H1 (cell line): ENCODE results near the gene MYO9B. TPM values are rescaled to one million over a fixed set of nuclear protein-coding genes. Genes with fewer than 3 reads are reported as not detected.
A peak's percentile ranks its signal among the peaks of the same experiment; 100 is the strongest.

ENCODE experiments used
- CTCF ChIA-PET: fragments of 300-600 bp; sonication (Branson Sonifier 250); formaldehyde crosslinking; loops from one replicate; lab custom pipeline; 2021; ENCODE audit not compliant: partially characterized antibody; lab: Charles Lee
- POLR2A ChIA-PET: fragments of 300-600 bp; sonication (Branson Sonifier 250); formaldehyde crosslinking; loops from one replicate; lab custom pipeline; 2021; ENCODE audit warnings: inconsistent platforms; ENCODE audit not compliant: partially characterized antibody; lab: Charles Lee
- DNase-seq, 2 experiments: peaks; one replicate each; pipeline versions ENCODE4 v3.0.0 to v3.0.0-alpha.2; 2010 to 2022; ENCODE audit warnings: low spot score in 2 of 2, low read depth in 1 of 2, mixed read lengths in 1 of 2
- FAIRE-seq: peaks from 2 replicates; lab custom pipeline; 2011; peaks lifted over from hg19 to GRCh38; lab: Jason Lieb, UNC
- H2AFZ ChIP-seq: 2 replicates; pipeline ENCODE4 v1.8.1; 2012; ENCODE audit warnings: low read length, inconsistent platforms
- H2AK5ac ChIP-seq: 2 replicates; pipeline ENCODE4 v1.6.1; 2013; ENCODE audit warnings: low read depth, low read length
- H2BK120ac ChIP-seq: replicated peaks from 2 replicates; pipeline ENCODE3; 2013; ENCODE audit warnings: low read depth, low read length, inconsistent platforms
- H2BK12ac ChIP-seq: 2 replicates; pipeline ENCODE4 v1.6.1; 2013; ENCODE audit warnings: low read depth, low read length
- H2BK15ac ChIP-seq: 2 replicates; pipeline ENCODE4 v1.6.1; 2013; ENCODE audit warnings: low read length
- H2BK20ac ChIP-seq: 2 replicates; pipeline ENCODE4 v1.6.1; 2013; ENCODE audit warnings: low read length
- H2BK5ac ChIP-seq: 2 replicates; pipeline ENCODE4 v1.6.1; 2013; ENCODE audit warnings: low read depth, low read length
- H3K14ac ChIP-seq: 2 replicates; pipeline ENCODE4 v1.6.1; 2013; ENCODE audit warnings: inconsistent platforms; ENCODE audit not compliant: insufficient read length
- H3K18ac ChIP-seq: 2 replicates; pipeline ENCODE4 v1.6.1; 2013; ENCODE audit warnings: low read length; ENCODE audit errors: extremely low read depth
- H3K23ac ChIP-seq: 2 replicates; pipeline ENCODE4 v1.6.1; 2013; ENCODE audit warnings: inconsistent platforms; ENCODE audit not compliant: insufficient read length
- H3K23me2 ChIP-seq: 2 replicates; pipeline ENCODE4 v1.6.1; 2013; ENCODE audit warnings: low read depth, low read length
- H3K27ac ChIP-seq: 2 replicates; pipeline ENCODE4 v1.6.1; 2011; ENCODE audit warnings: low read depth, low read length, inconsistent platforms
- H3K27me3 ChIP-seq, 4 experiments: replicated peaks in 1 of 4; 1 replicate in 1 of 4; 2 replicates in 3 of 4; pipeline versions ENCODE4 v1.6.1 to v1.8.1; 2011 to 2013; ENCODE audit warnings: low read length in 3 of 4, mild to moderate bottlenecking in 3 of 4, inconsistent platforms in 2 of 4, mixed read lengths in 2 of 4, moderate library complexity in 1 of 4; ENCODE audit not compliant: control insufficient read depth in 3 of 4, insufficient read depth in 3 of 4; ENCODE audit errors: extremely low read depth in 1 of 4
- H3K36me3 ChIP-seq, 4 experiments: 2 replicates each; pipeline versions ENCODE4 v1.6.1 to v1.8.1; 2011 to 2013; ENCODE audit warnings: mild to moderate bottlenecking in 4 of 4, low read length in 3 of 4, moderate library complexity in 2 of 4, control low read depth in 1 of 4, inconsistent platforms in 1 of 4; ENCODE audit not compliant: insufficient read depth in 4 of 4, control insufficient read depth in 2 of 4
- H3K4ac ChIP-seq: replicated peaks from 2 replicates; pipeline ENCODE3; 2013; ENCODE audit warnings: low read length, low read depth, mixed read lengths, inconsistent platforms; ENCODE audit not compliant: insufficient read length
- H3K4me1 ChIP-seq, 4 experiments: replicated peaks in 1 of 4; 1 replicate in 1 of 4; 2 replicates in 3 of 4; pipeline versions ENCODE4 v1.6.1 to v1.8.1; 2011 to 2013; ENCODE audit warnings: low read length in 3 of 4, inconsistent platforms in 2 of 4, mixed read lengths in 1 of 4; ENCODE audit not compliant: insufficient read depth in 4 of 4, control insufficient read depth in 3 of 4
- H3K4me2 ChIP-seq, 2 experiments: 2 replicates each; pipeline versions ENCODE4 v1.6.1 to v1.8.1; 2011 to 2013; ENCODE audit warnings: low read depth in 2 of 2, low read length in 2 of 2, control low read depth in 1 of 2, inconsistent platforms in 1 of 2, mild to moderate bottlenecking in 1 of 2; ENCODE audit not compliant: insufficient read depth in 1 of 2
- H3K4me3 ChIP-seq, 4 experiments: fragments of 200-600, 300-600 bp in 1 of 4; sonication (generic), shearing (Covaris generic), sonication (Bioruptor Twin) in 1 of 4; 2 replicates each; pipeline versions ENCODE4 v1.5.1 to v1.8.1; 2011 to 2016; ENCODE audit warnings: low read length in 4 of 4, low read depth in 3 of 4, control low read depth in 2 of 4, inconsistent platforms in 2 of 4, mild to moderate bottlenecking in 2 of 4, mixed read lengths in 1 of 4, moderate library complexity in 1 of 4; ENCODE audit not compliant: insufficient read depth in 2 of 4; ENCODE audit errors: extremely low read depth in 1 of 4
- H3K56ac ChIP-seq: replicated peaks from 2 replicates; pipeline ENCODE3; 2013; ENCODE audit warnings: low read depth, mild to moderate bottlenecking, mixed read lengths, low read length, inconsistent platforms; ENCODE audit not compliant: insufficient read length
- H3K79me1 ChIP-seq: 2 replicates; pipeline ENCODE4 v1.6.1; 2013; ENCODE audit warnings: low read depth, low read length, control low read depth
- H3K79me2 ChIP-seq, 2 experiments: 2 replicates each; pipeline versions ENCODE4 v1.6.1 to v1.8.1; 2012 to 2013; ENCODE audit warnings: low read length in 2 of 2, mild to moderate bottlenecking in 2 of 2, inconsistent platforms in 1 of 2; ENCODE audit not compliant: insufficient read depth in 2 of 2, control insufficient read depth in 1 of 2
- H3K9ac ChIP-seq, 4 experiments: replicated peaks in 1 of 4; 1 replicate in 1 of 4; 2 replicates in 3 of 4; pipeline versions ENCODE4 v1.6.1 to v1.8.1; 2011 to 2013; ENCODE audit warnings: low read depth in 3 of 4, low read length in 3 of 4, control low read depth in 2 of 4, mild to moderate bottlenecking in 2 of 4, moderate library complexity in 2 of 4, inconsistent platforms in 1 of 4; ENCODE audit errors: extremely low read depth in 1 of 4
- H3K9me3 ChIP-seq, 2 experiments: 2 replicates each; pipeline versions ENCODE4 v1.6.1 to v1.8.1; 2012 to 2013; ENCODE audit warnings: mild to moderate bottlenecking in 2 of 2, moderate library complexity in 2 of 2, control low read depth in 1 of 2, inconsistent platforms in 1 of 2, low read depth in 1 of 2, low read length in 1 of 2, mixed read lengths in 1 of 2; ENCODE audit not compliant: insufficient read depth in 2 of 2
- H4K20me1 ChIP-seq, 2 experiments: replicated peaks in 1 of 2; 2 replicates each; pipeline versions ENCODE3 to v1.8.1; 2011 to 2013; ENCODE audit warnings: inconsistent platforms in 2 of 2, low read length in 2 of 2, mild to moderate bottlenecking in 1 of 2; ENCODE audit not compliant: insufficient read depth in 2 of 2, control insufficient read depth in 1 of 2
- H4K5ac ChIP-seq: 2 replicates; pipeline ENCODE4 v1.6.1; 2013; ENCODE audit warnings: low read length, low read depth, mixed read lengths, inconsistent platforms; ENCODE audit not compliant: insufficient read length
- H4K8ac ChIP-seq: 2 replicates; pipeline ENCODE4 v1.8.0; 2013; ENCODE audit warnings: mild to moderate bottlenecking, moderate library complexity, low read length, inconsistent platforms; ENCODE audit not compliant: insufficient read depth; ENCODE audit errors: extremely low read depth
- H4K91ac ChIP-seq: replicated peaks from 2 replicates; pipeline ENCODE3; 2013; ENCODE audit warnings: low read length, mixed read lengths, inconsistent platforms; ENCODE audit not compliant: insufficient read length
- BCL11A ChIP-seq, 2 experiments: IDR thresholded peaks; one replicate each; pipeline ENCODE4 v1.6.1; 2011; ENCODE audit warnings: low read depth in 2 of 2, low read length in 2 of 2, mild to moderate bottlenecking in 2 of 2
- CBX8 ChIP-seq: fragments of 300-800, 300-1000 bp; sonication (generic); IDR thresholded peaks from 2 replicates; pipeline ENCODE4 v1.7.1; 2016; ENCODE audit warnings: low read depth, low read length, borderline replicate concordance
- CEBPB ChIP-seq: IDR thresholded peaks from 2 replicates; pipeline ENCODE4 v1.6.1; 2012; ENCODE audit warnings: low read depth, low read length
- CHD2 ChIP-seq: IDR thresholded peaks from 2 replicates; pipeline ENCODE4 v1.6.1; 2012; ENCODE audit warnings: low read length, improper control_type of control experiment
- JUND ChIP-seq: IDR thresholded peaks from 2 replicates; pipeline ENCODE4 v1.6.1; 2011; ENCODE audit warnings: mild to moderate bottlenecking, improper control_type of control experiment, low read length
- NANOG ChIP-seq: IDR thresholded peaks from 2 replicates; pipeline ENCODE4 v1.6.1; 2011; ENCODE audit warnings: low read length, low read depth, mild to moderate bottlenecking, inconsistent platforms; ENCODE audit not compliant: insufficient read depth, poor library complexity, severe bottlenecking
- SRF ChIP-seq: IDR thresholded peaks from 2 replicates; pipeline ENCODE4 v1.6.1; 2011; ENCODE audit warnings: mild to moderate bottlenecking, low read depth, low read length, moderate library complexity
- SUZ12 ChIP-seq: fragments of 200-600 bp; sonication (generic); IDR thresholded peaks from 2 replicates; pipeline ENCODE4 v1.6.1; 2012; ENCODE audit warnings: mild to moderate bottlenecking, inconsistent platforms, low read length, moderate library complexity, mixed read lengths
- TAF7 ChIP-seq: optimal IDR thresholded peaks from 2 replicates; pipeline ENCODE3; 2011; ENCODE audit warnings: low read depth, mild to moderate bottlenecking, inconsistent platforms, low read length, moderate library complexity, borderline replicate concordance
- TCF12 ChIP-seq: IDR thresholded peaks from 2 replicates; pipeline ENCODE4 v1.6.1; 2011; ENCODE audit warnings: low read depth, mild to moderate bottlenecking, low read length
- WGBS, 2 experiments: shearing (Covaris generic) in 1 of 2; methylation state at CpG; one replicate each; pipeline versions ENCODE4 v1.1.6 to v1.1.7; 2013 to 2015; ENCODE audit warnings: low lambda C conversion rate in 2 of 2, mixed read lengths in 2 of 2, inconsistent platforms in 1 of 2, low coverage in 1 of 2, missing lambda C conversion rate in 1 of 2; ENCODE audit not compliant: insufficient replicate concordance in 2 of 2, insufficient coverage in 1 of 2, insufficient read length in 1 of 2; ENCODE audit errors: extremely low coverage in 1 of 2, missing lambda C conversion rate in 1 of 2; 5-methylcytosine and 5-hydroxymethylcytosine counted together
- polyA plus RNA-seq, 7 experiments: library from polyadenylated mRNA; depleted of rRNA in 3 of 7; stranded (reverse) in 5 of 7; unstranded in 2 of 7; fragments of >200 nt in 5 of 7; fragments of 200-250 nt in 2 of 7; gene quantifications; 1 replicate in 5 of 7; 2 replicates in 1 of 7; 4 replicates in 1 of 7; pipeline versions ENCODE4 v1.2.1 to v1.2.3, GENCODE V29; 2011 to 2013; ENCODE audit warnings: missing spikeins in 2 of 7, mixed read lengths in 2 of 7
- total RNA-seq: library from RNA; stranded (reverse); fragmentation: NEBNext Ultra II Directional; extraction: Animal tissue kit (Norgen Biotek cat#: 25700); gene quantifications from 2 replicates; pipeline ENCODE4 v1.2.1, GENCODE V29; 2021

The MYO9B gene
- total and polyA plus RNA-seq, 2 of the 8 experiments (the other 6 are each of a cell fraction or from before 2014, with no cell fraction given) = 27.6 to 77.1 TPM

- Histone ChIP-seq H2BK5ac (peak overlapping the region; percentile 40), H3K27ac (no peak overlapping the region), H4K5ac (no peak overlapping the region), H3K23me2 (no peaks in the 10 kb centered on the region), H3K4ac (no peak overlapping the region), H4K91ac (peak overlapping the region; percentile 83), H4K20me1 (peaks cover 0 to 2% of the 10 kb centered on the region in 2 experiments), H2AFZ (no peak overlapping the region), H3K23ac (no peak overlapping the region), H3K4me3 (no peak overlapping the region), H2BK20ac (no peak overlapping the region; the same call in 1 of the 2 replicates), H3K18ac (no peak overlapping the region), H2BK12ac (peak overlapping the region; percentile 76; the same call in 1 of the 2 replicates), H3K36me3 (no peaks in the 10 kb centered on the region), H3K9me3 (no peaks in the 10 kb centered on the region), H3K9ac (no peak overlapping the region), H2AK5ac (no peak overlapping the region; the same call in 1 of the 2 replicates), H3K4me1 (peaks cover 0 to 9% (median 5%) of the 10 kb centered on the region in 4 experiments; a peak in 4 of 7 replicates), H3K56ac (no peak overlapping the region), H2BK120ac (no peak overlapping the region), H3K79me1 (peaks cover 2% of the 10 kb centered on the region; the same call in 1 of the 2 replicates), H3K14ac (no peak overlapping the region), H4K8ac (no peak overlapping the region), H3K4me2 (no peak overlapping the region), H3K79me2 (no peaks in the 10 kb centered on the region), H3K27me3 (no peaks in the 10 kb centered on the region), H2BK15ac (no peak overlapping the region)
- DNase-seq (no peak), FAIRE-seq (no peak)
- ChIA-PET POLR2A (interaction anchor here (1.4 kb wide), 1 partner anchor 10 kb away, joined by 4 read pairs; no protein-coding TSS in a partner anchor), CTCF (interaction anchor here (1.9 kb wide), 1 partner anchor 16 kb away, joined by 6 read pairs; no protein-coding TSS in a partner anchor)
- TF ChIP-seq BCL11A (IDR thresholded peaks at IDR 0.05; ENCODE audit: low read depth in 2 of 2, low read length in 2 of 2) = no peak
- TF ChIP-seq CEBPB = no peak
- TF ChIP-seq CBX8 = no peak
- TF ChIP-seq TCF12 = no peak
- no peak for TF ChIP-seq NANOG
- TF ChIP-seq JUND = no peak
- TF ChIP-seq CHD2 = no peak
- TF ChIP-seq TAF7 = no peak
- no peak for TF ChIP-seq SRF
- TF ChIP-seq SUZ12 = no peak
- 80% methylated on average over 21 of the region's 23 CpGs; no CpG with 5 or more reads in 1 of the 2 experiments for WGBS, 2 experiments
These were observed 50.4 kb downstream of the MYO9B start for GRCh38 chr19:17125728-17126677.
